ENCODE measurements around the gene TCHH.

The TCHH gene

GRCh38 chr1:152104854-152105253, 10.4 kb downstream of the TCHH start:
- TF ChIP-seq EGR1 (IDR thresholded peaks at IDR 0.05) (no peak), USF1 (IDR thresholded peaks at IDR 0.05) (no peak)

- TF ChIP-seq MAX (IDR thresholded peaks at IDR 0.05) (no peak), TAF1 (IDR thresholded peaks at IDR 0.05; ENCODE audit: low read depth) (no peak), CEBPB (IDR thresholded peaks at IDR 0.05) (no peak), TEAD4 (IDR thresholded peaks at IDR 0.05) (no peak), RAD21 (IDR thresholded peaks at IDR 0.05; ENCODE audit: low read depth) (no peak), FOXM1 (IDR thresholded peaks at IDR 0.05; ENCODE audit: borderline replicate concordance, low read depth) (no peak), USF1 (IDR thresholded peaks at IDR 0.05) (no peak), REST (IDR thresholded peaks at IDR 0.05; ENCODE audit: low read depth) (no peak), YY1 (IDR thresholded peaks at IDR 0.05; ENCODE audit: low read depth) (no peak), ZBTB7A (IDR thresholded peaks at IDR 0.05; ENCODE audit: low read depth) (no peak), EP300 (IDR thresholded peaks at IDR 0.05; ENCODE audit: borderline replicate concordance) (no peak), CREB1 (IDR thresholded peaks at IDR 0.05; ENCODE audit: low read depth) (no peak), EGR1 (IDR thresholded peaks at IDR 0.05) (no peak)
Measured at GRCh38 chr1:152096931-152097330, 18.3 kb downstream of the TCHH start.

GRCh38 chr1:152089014-152089674, 26.1 kb downstream of the TCHH start, which contains the start of gene TCHHL1:
Gene TCHHL1 (minus strand): TSS chr1:152089064. CDS start chr1:152088143, 921 bp downstream.
- TF ChIP-seq CREB1 (IDR thresholded peaks at IDR 0.05; ENCODE audit: low read depth) (no peak), USF1 (IDR thresholded peaks at IDR 0.05) (no peak), RAD21 (IDR thresholded peaks at IDR 0.05; ENCODE audit: low read depth) (no peak)

- no peak for TF ChIP-seq RAD21 (IDR thresholded peaks at IDR 0.05; ENCODE audit: low read depth)
- no peak for TF ChIP-seq NFIC (IDR thresholded peaks at IDR 0.05)
- no peak for TF ChIP-seq CREB1 (IDR thresholded peaks at IDR 0.05; ENCODE audit: low read depth)
- TF ChIP-seq EGR1 (IDR thresholded peaks at IDR 0.05): no peak
- no peak for TF ChIP-seq REST (IDR thresholded peaks at IDR 0.05; ENCODE audit: low read depth)
- no peak for TF ChIP-seq TEAD4 (IDR thresholded peaks at IDR 0.05)
- no peak for TF ChIP-seq ZBTB7A (IDR thresholded peaks at IDR 0.05; ENCODE audit: low read depth)
- no peak for TF ChIP-seq CEBPB (IDR thresholded peaks at IDR 0.05)
Measured at GRCh38 chr1:152086760-152087159, 28.5 kb downstream of the TCHH start.

GRCh38 chr1:152084853-152085252, 30.4 kb downstream of the TCHH start:
- TF ChIP-seq REST (IDR thresholded peaks at IDR 0.05; ENCODE audit: low read depth) (no peak), TAF1 (IDR thresholded peaks at IDR 0.05; ENCODE audit: low read depth) (no peak), YY1 (IDR thresholded peaks at IDR 0.05; ENCODE audit: low read depth) (no peak), NFIC (IDR thresholded peaks at IDR 0.05) (no peak), TCF12 (IDR thresholded peaks at IDR 0.05; ENCODE audit: low read depth) (no peak)
